HG02798 (cell line): ENCODE measurements around the gene PTPDC1.

Experiments used
- ATAC-seq: cut with Tn5 transposase; IDR thresholded peaks from one replicate; pipeline ENCODE4 v1.9.1; 2021; ENCODE audit warnings: mild to moderate bottlenecking; ENCODE audit not compliant: unreplicated experiment, poor library complexity

PTPDC1 gene

DNA sequence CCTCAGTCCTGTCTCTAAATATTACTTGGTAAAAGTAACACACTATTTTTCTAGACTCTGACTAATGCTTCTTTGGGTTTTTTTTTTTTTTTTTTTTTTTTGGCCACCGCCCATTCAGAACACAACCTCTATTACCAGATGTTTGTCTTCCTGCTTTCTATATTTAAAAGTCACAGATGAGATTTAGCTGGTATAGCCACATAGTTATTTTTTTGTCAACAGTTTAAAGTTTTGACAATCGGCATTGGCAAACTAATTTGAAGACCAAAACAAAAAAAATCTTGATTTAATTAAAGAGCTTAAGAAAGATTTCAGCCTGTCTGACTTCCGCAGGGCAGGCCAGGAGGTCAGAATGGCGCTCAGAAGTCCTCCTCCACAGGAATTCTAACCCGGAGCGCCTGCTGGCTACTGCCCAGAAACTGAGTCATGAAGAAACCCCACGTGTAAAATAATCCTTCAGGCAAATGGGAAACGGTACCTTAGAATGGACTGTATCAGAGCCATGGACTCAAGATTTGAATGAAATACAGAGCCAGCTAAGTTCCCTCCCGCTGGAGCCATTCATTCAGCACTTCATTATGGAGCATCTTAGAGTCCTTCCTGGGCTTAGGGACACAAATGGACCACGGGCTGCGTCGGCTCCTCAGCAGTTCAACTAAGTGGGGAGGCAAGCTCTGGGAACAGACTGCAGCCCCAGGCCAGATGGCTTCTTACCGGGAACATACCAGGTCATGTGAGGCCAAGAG lies 55.6 kb downstream of the PTPDC1 start:
- ATAC-seq, result no peak

DNA sequence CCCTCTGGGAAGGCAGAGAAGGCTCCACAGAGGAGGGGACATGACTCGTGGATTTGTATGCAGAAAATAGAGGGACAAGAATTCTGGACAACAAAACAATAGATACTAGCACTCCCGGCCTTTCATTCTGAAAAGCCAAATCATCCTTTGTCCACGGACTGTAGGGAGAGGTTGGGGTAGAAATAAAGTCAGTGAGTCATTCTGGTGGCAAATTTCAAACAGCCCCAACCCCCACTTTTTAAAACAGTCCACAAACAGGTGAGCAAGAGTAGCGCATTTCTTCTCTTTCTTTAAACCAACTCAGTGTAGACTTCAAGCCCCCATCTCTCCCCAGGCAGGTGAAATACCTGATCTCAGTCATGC lies 56.1 kb downstream of the PTPDC1 start:
- no peak for ATAC-seq

DNA sequence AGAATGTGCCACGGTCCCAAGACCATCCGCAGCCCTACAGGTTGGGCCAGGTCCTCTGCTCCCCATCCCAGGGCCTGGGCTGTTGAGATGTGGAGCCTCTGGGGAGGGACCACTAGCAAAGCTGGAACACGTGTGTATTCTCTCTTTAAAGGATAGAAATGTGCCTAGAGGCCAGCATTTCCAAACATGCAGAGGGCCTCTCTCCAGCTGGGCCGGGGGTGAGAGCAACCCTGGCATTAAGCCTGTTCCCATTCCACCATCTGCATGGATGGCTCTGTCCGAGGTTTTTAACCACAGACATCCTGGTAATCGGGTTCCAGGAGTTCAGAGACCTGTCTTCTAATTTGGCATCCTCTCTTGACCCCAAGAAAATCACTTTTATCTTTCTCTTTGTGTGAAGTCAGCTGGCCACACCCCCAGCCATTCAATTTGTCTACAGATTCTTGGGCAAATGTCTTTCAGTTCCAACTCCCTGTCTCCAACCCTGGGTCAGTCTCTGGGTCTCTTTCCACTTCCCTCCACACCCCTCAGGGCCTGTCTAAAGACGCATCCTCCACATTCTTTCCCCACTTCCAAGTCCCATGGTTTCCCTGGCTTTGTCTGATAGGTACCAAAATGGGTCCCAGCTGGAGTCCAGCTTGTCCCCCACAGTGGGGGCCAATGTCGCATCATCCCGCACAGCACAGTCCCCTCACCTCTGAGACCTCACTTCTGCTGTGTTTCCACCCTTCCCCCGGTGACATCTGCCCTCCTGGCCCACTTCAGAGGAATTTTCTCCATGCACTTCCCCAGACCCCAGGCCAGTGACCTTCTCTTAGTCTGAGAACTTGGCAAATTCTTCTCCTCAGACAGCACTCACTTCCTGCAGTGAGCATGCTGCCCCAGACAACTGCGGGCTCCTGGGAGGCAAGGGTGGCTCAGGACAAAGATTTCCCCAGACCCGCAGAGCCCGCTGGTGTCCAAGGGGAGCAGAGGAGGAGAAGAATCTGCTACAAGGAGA lies 56.8 kb downstream of the PTPDC1 start:
- no peak for ATAC-seq

DNA sequence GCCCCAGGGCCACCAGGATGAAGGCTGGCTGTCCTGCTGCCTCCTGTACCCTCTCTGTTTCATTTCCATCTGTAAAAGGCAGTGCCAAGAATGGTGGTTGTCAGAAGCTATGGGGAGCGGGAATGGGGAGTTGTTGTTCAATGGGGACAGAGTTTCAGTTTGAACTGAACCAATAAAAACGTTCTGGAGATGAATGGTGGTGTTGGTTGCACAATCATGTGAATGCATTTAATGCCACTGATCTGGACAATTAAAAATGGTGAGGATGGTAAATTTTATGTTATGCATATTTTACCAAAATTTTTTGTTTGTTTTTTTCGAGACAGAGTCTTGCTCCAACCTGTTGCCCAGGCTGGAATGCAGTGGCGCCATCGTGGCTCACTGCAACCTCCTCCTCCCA lies 58.1 kb downstream of the PTPDC1 start:
- ATAC-seq, result no peak

- ATAC-seq, result no peak
Measured at GRCh38 chr9:94144394-94144793, 60.1 kb downstream of the PTPDC1 start.

- peak; percentile 53 for ATAC-seq
Measured at GRCh38 chr9:94145640-94146039, 61.4 kb downstream of the PTPDC1 start.

DNA sequence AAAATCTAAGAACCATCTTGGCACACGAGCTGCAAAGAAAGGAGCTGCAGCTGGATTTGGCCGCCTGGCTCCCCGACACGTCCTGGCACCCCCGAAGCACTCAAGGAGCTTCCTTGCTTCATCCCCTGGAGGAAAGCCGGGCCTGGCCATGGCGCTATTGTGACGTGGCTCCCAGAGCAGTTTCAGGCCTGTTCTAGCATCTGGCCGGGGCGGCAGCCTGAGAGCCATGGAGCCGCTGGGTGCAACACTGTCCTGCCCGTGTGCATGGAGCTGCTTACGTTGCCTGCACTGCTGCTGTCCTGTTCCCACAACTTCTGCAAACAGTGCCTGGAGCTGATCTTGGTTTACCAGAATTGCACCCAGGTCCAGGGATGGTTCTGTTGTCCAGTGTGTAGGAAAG lies 63.5 kb downstream of the PTPDC1 start:
- ATAC-seq, result no peak

GRCh38 chr9:94148419-94148818 lies 64.2 kb downstream of the PTPDC1 start:
- ATAC-seq, result no peak

- ATAC-seq, result no peak
Measured at GRCh38 chr9:94149696-94150095, 65.4 kb downstream of the PTPDC1 start.

- no peak for ATAC-seq
Measured at GRCh38 chr9:94150279-94150828, 66.1 kb downstream of the PTPDC1 start.

DNA sequence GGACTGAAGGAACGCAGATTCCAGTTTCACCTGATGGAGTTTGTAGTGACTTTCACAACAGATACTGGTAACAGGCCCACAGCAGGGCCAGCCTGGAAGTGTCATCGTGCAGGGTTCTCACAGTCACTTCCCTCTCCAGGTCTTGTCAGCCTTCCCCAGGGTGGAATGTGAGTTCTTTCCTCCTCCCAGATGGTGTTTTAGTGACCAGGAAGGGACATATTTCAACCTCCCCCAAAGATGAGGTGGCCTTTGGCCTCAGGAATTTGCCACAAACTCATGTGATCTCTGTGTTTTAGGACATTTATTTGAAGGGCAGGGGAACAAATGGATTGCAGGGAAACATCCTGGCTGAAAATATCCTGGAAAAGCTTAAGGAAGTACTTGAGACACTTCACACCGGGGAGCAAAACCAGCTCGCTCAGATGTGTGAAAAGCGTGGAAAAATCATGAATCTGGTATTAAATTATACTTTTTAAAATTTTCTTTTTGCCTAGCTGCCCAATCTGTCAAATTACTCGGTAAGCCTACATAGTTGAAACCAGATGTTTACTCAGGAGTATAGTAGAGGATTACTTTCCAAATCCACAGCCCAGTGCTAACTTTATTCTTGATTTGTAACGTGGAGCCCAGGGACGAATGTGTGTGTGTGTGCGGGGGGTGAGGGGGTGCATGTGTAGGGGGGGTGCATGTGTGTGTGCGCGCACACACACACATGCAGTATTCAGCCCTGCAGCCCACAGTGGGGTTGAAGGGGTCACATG lies 66.8 kb downstream of the PTPDC1 start:
- no peak for ATAC-seq

DNA sequence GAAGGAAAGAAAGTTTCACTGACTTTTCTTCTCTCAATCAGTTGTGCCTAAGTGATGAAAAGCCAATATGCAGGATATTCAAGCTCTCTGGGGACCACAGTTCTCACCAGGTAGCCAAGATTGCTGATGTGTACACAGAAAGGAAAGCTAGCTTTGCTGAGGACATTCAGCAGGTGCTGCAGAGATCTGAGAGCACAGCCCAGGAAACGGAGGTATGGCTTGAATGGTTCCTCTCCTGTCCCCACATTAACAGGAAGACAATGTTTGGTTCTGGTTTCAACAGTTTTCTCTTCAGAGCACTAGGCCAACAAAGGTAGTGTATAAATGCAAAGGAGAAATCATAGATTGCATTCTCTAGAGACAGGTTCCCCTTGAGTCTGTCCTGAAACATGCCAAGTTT lies 69.6 kb downstream of the PTPDC1 start:
- ATAC-seq, result no peak

GRCh38 chr9:94156348-94157049 lies 72.2 kb downstream of the PTPDC1 start:
- ATAC-seq, result no peak

DNA sequence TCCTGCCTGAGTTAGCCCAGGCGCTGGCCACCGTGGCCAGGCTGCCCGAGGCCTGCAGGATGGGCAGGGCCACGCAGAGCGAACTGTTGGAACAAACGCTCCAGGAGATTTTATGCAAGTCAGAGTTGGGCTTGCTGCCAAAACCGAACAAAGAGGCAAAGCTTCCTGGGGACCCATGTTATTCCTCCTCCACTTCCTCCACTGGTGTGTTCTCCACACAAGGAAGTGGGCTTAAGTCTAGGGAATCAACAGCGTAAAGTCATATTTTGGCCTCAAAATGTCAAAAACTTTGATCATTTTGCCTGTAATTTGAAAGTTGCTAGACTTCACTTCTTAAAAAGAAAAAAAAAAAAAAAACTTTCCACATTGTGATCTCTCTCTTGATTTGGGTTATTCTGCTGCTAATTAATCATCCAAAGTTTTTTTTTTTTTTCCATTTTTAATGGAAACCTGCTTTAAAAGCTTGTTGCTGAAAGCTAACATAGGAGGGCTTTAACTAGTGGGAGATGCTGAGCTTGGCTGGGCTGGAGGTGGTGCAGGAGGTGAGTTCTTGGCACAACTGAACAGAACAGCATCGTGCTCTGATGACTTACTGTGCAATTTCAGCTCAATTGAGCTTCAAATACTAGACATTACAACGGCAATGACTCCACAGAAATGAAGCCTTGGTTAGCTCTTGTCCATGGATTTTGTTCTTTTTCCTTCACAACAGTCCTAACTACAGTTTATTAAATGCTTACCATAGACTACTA lies 73.0 kb downstream of the PTPDC1 start:
- ATAC-seq, result no peak
